Osteocyte (in vitro differentiated cells): ENCODE data around the gene JAZF1. TPM values are rescaled to one million over a fixed set of nuclear protein-coding genes. Genes with fewer than 3 reads are reported as not detected.

Experiments
- DNase-seq: peaks from one replicate; pipeline ENCODE4 v3.0.0; 2021; ENCODE audit warnings: mixed read lengths; ENCODE audit not compliant: unreplicated experiment; ENCODE audit errors: extremely low spot score
- H3K27ac Mint-ChIP-seq: one replicate; pipeline ENCODE4 v1.8.0; 2021; ENCODE audit warnings: mild to moderate bottlenecking, mixed read lengths; ENCODE audit not compliant: unreplicated experiment
- H3K27me3 Mint-ChIP-seq: one replicate; pipeline ENCODE4 v1.8.0; 2021; ENCODE audit warnings: mixed read lengths; ENCODE audit not compliant: unreplicated experiment
- H3K36me3 Mint-ChIP-seq: one replicate; pipeline ENCODE4 v1.8.0; 2021; ENCODE audit warnings: mixed read lengths; ENCODE audit not compliant: unreplicated experiment
- H3K4me1 Mint-ChIP-seq: one replicate; pipeline ENCODE4 v1.8.0; 2021; ENCODE audit warnings: mixed read lengths; ENCODE audit not compliant: unreplicated experiment
- H3K4me3 Mint-ChIP-seq: one replicate; pipeline ENCODE4 v1.8.0; 2021; ENCODE audit warnings: mild to moderate bottlenecking, moderate library complexity, mixed read lengths; ENCODE audit not compliant: unreplicated experiment
- H3K9me3 Mint-ChIP-seq: one replicate; pipeline ENCODE4 v1.8.0; 2021; ENCODE audit warnings: mixed read lengths; ENCODE audit not compliant: unreplicated experiment
- CTCF ChIP-seq: fragments of 200-600 bp; sonication (generic); IDR thresholded peaks from 2 replicates; pipeline ENCODE4 v1.5.0; 2021; ENCODE audit warnings: antibody characterized with exemption, mild to moderate bottlenecking, moderate library complexity
- total RNA-seq: library from RNA; stranded (reverse); gene quantifications from 2 replicates; pipeline ENCODE4 v1.2.1, GENCODE V29; 2021

The JAZF1 gene
- total RNA-seq, 1 donor from 2014 or later: 19.8 TPM

GRCh38 chr7:28075674-28076358 is 104.8 kb downstream of the JAZF1 start:
- TF ChIP-seq CTCF: no peak
- Mint-ChIP-seq H3K4me3 (no peak overlapping the region), H3K36me3 (no peaks in the 10 kb centered on the region), H3K27ac (peak overlapping the region; percentile 13), H3K9me3 (no peaks in the 10 kb centered on the region), H3K27me3 (no peaks in the 10 kb centered on the region), H3K4me1 (peaks cover 53% of the 10 kb centered on the region)
- DNase-seq: no peak

- no peaks in the 10 kb centered on the region for H3K36me3 Mint-ChIP-seq
- no peak overlapping the region for H3K27ac Mint-ChIP-seq
- no peak for TF ChIP-seq CTCF
- no peak for DNase-seq
- H3K9me3 Mint-ChIP-seq: no peaks in the 10 kb centered on the region
- no peaks in the 10 kb centered on the region for H3K27me3 Mint-ChIP-seq
- peaks cover 73% of the 10 kb centered on the region for H3K4me1 Mint-ChIP-seq
- H3K4me3 Mint-ChIP-seq: no peak overlapping the region
Measured at GRCh38 chr7:28072876-28073514, 107.6 kb downstream of the JAZF1 start.

GRCh38 chr7:28071570-28071969 is 109.0 kb downstream of the JAZF1 start:
- H3K27ac Mint-ChIP-seq: peak overlapping the region; percentile 93
- no peak for TF ChIP-seq CTCF
- no peak for DNase-seq
- H3K4me3 Mint-ChIP-seq: peak overlapping the region; percentile 68
- peaks cover 68% of the 10 kb centered on the region for H3K4me1 Mint-ChIP-seq
- H3K9me3 Mint-ChIP-seq: no peaks in the 10 kb centered on the region
- H3K27me3 Mint-ChIP-seq: no peaks in the 10 kb centered on the region
- H3K36me3 Mint-ChIP-seq: no peaks in the 10 kb centered on the region

DNA sequence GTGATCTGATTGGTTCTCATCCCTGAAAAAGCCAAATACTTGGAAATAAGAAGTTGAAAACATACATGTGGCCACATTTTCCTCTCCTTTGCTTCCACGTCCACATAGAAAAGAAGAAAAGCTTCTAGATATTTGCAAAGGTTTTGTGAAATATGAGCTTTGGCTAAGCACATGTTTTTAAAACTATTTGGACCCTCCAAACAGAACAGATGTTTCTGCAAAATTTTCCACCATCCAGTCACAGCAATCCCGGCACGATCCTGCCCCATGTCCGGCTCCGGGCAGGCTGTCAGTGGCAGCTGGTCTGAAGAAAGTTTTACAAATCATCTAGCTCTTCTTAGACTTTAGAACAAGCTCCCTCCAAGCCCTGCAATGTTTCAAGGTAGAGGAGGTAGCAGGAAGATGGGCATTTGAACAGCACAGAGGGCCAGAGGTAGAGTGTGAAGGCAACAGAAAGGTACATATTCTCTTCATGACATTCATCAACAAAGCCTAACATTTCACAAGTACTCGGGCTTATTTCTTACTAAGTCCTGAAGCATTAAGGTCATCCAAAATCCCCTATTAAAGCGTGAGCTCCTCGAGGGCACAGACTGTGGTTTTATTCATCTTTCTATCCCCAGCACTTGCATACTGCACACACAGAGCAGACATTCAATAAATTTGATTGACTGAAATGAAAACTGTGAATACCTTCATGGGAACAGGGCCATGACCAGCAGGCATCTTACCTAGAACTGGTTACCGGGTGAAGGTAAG is 110.1 kb downstream of the JAZF1 start:
- DNase-seq: no peak
- H3K9me3 Mint-ChIP-seq: no peaks in the 10 kb centered on the region

More for the DNA sequence above, 110.1 kb downstream of the JAZF1 start:
- peak overlapping the region; percentile 93 for H3K27ac Mint-ChIP-seq
- peak overlapping the region; percentile 5 for H3K4me3 Mint-ChIP-seq
- no peak for TF ChIP-seq CTCF
- H3K4me1 Mint-ChIP-seq: peaks cover 66% of the 10 kb centered on the region
- H3K36me3 Mint-ChIP-seq: no peaks in the 10 kb centered on the region
- no peaks in the 10 kb centered on the region for H3K27me3 Mint-ChIP-seq
